HEK293T (cell line): ENCODE measurements around the gene POLR3B.

ENCODE experiments used
- CTCF ChIA-PET: fragments of 350-600 bp; formaldehyde crosslinking; extraction: SDS; loops from one replicate; lab custom pipeline; 2021; ENCODE audit warnings: antibody characterized with exemption, inconsistent platforms; lab: Yijun Ruan, JAX
- POLR2A ChIA-PET: fragments of 350-600 bp; formaldehyde crosslinking; extraction: SDS; loops from one replicate; lab custom pipeline; 2020; ENCODE audit warnings: antibody characterized with exemption, inconsistent platforms; lab: Yijun Ruan, JAX
- DNase-seq: peaks from one replicate; pipeline ENCODE4 v3.0.0; 2012; ENCODE audit warnings: mixed read lengths; ENCODE audit errors: extremely low spot score
- ARNT ChIP-seq: fragments of 450-650 bp; IDR thresholded peaks from 2 replicates; pipeline ENCODE4 v1.6.1; 2017; ENCODE audit warnings: mild to moderate bottlenecking
- BHLHE40 ChIP-seq: fragments of 450-650 bp; IDR thresholded peaks from 2 replicates; pipeline ENCODE4 v1.6.1; 2016; ENCODE audit warnings: mild to moderate bottlenecking, moderate library complexity, borderline replicate concordance
- CTBP1 ChIP-seq: fragments of 450-650 bp; IDR thresholded peaks from 2 replicates; pipeline ENCODE4 v1.6.1; 2016; ENCODE audit warnings: borderline replicate concordance
- ELF4 ChIP-seq: fragments of 450-650 bp; IDR thresholded peaks from 2 replicates; pipeline ENCODE4 v1.6.1; 2017; ENCODE audit warnings: antibody characterized with exemption
- FOXA1 ChIP-seq: fragments of 450-650 bp; IDR thresholded peaks from 2 replicates; pipeline ENCODE4 v1.6.1; 2016; ENCODE audit warnings: mild to moderate bottlenecking
- FOXK2 ChIP-seq: fragments of 450-650 bp; IDR thresholded peaks from 2 replicates; pipeline ENCODE4 v1.6.1; 2016; ENCODE audit warnings: mild to moderate bottlenecking
- FOXM1 ChIP-seq: fragments of 450-650 bp; IDR thresholded peaks from 2 replicates; pipeline ENCODE4 v1.6.1; 2017; ENCODE audit warnings: mild to moderate bottlenecking, borderline replicate concordance
- HDGF ChIP-seq: fragments of 450-650 bp; IDR thresholded peaks from 2 replicates; pipeline ENCODE4 v1.6.1; 2017; ENCODE audit warnings: antibody characterized with exemption, borderline replicate concordance
- L3MBTL2 ChIP-seq: fragments of 450-650 bp; conservative IDR thresholded peaks from 2 replicates; pipeline ENCODE4 v1.6.1; 2016; ENCODE audit warnings: mild to moderate bottlenecking
- LEF1 ChIP-seq: fragments of 450-650 bp; IDR thresholded peaks from 2 replicates; pipeline ENCODE4 v1.6.1; 2017; ENCODE audit warnings: mild to moderate bottlenecking, borderline replicate concordance
- NFRKB ChIP-seq: fragments of 450-650 bp; IDR thresholded peaks from 2 replicates; pipeline ENCODE4 v1.6.1; 2016; ENCODE audit warnings: mild to moderate bottlenecking, moderate library complexity
- SP1 ChIP-seq: fragments of 450-650 bp; IDR thresholded peaks from 2 replicates; pipeline ENCODE4 v1.6.1; 2017
- SUZ12 ChIP-seq: fragments of 450-650 bp; IDR thresholded peaks from 2 replicates; pipeline ENCODE4 v1.6.1; 2016; ENCODE audit warnings: mild to moderate bottlenecking
- TARDBP ChIP-seq: fragments of 450-650 bp; IDR thresholded peaks from 2 replicates; pipeline ENCODE4 v1.6.1; 2016
- ZNF384 ChIP-seq: fragments of 450-650 bp; IDR thresholded peaks from 2 replicates; pipeline ENCODE4 v1.6.1; 2016
- TF ChIP-seq, protein P1 (sequence below): fragments of 450-650 bp; IDR thresholded peaks from 2 replicates; pipeline ENCODE4 v1.6.1; 2016

POLR3B gene

DNA sequence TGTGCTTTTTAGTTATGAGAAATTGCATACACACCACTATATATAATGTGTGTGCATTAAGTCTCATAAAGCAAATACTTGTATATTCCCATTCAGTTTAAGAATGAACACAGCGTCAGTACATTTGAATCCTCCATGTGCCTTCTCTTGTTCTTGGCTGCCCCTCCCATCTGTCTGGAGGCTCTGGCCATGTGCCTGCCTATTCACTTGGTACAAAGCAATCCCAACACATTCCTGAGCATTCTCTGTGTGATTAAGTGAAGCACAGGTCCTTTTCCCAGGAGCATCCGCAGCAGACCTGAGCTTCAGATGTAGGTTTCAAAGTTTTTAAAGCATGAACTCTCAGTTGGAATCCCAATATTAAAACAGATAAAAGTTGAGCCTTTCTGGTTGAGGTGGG lies 58.7 kb downstream of the POLR3B start:
- DNase-seq: no peak
- CTCF ChIA-PET: no interaction called here
- TF ChIP-seq L3MBTL2: no peak
- TF ChIP-seq ELF4: no peak
- no peak for TF ChIP-seq SP1
- TF ChIP-seq FOXK2: no peak
- no peak for TF ChIP-seq CTBP1
- no peak for TF ChIP-seq TARDBP
- TF ChIP-seq ARNT: no peak
- TF ChIP-seq ZNF384: no peak
- POLR2A ChIA-PET: no interaction called here

DNA sequence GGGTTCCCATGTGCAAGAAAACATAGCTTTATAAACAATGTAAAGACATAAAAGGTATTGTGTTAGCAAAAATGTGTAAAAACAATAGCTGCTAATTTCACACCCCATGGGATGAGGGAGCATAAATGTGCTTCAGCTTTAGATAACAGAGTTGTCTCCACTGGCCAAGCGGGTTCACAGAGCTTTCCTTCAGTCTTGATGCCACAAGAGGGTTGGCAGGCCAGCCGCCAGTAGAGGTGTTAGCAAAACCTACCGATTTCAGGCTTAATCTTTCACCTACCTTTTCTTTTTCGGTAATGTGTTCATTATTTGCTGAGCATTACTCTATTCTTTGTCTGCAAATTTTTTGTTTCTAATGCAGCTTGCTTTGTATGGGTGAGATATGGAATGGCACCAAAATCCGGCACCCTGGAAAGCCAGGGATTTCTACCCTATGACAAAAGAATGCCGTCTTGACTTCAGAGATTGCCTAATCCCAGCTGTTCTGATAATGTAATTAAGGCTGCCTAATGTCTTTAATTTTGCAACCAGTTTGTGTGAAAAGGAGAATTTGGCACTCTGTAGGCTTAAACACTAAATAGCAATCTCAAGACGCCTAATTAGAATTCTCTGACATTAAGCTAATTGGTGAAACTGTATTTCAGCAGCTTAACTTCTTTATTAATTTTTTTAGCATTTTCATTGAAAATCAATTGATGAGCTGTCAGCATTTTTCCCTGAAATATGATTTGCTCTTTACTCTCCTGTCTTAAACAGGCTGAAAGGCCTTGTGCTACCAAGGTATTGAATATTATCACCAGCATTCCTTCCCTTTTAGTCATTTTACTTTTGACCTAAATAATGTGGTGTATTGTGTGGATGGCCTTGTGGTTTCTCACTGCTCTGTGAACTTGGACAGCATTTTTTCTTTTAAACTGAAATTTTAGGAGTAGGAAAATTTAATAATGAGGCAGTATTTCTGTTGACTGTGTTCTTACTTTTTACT lies 60.7 kb downstream of the POLR3B start:
- ChIA-PET POLR2A (no interaction called here), CTCF (no interaction called here)
- TF ChIP-seq CTBP1: no peak
- no peak for TF ChIP-seq HDGF
- TF ChIP-seq TARDBP: no peak
- no peak for TF ChIP-seq BHLHE40
- TF ChIP-seq ELF4: no peak
- no peak for TF ChIP-seq SP1
- TF ChIP-seq SUZ12: no peak
- TF ChIP-seq, protein P1, sequence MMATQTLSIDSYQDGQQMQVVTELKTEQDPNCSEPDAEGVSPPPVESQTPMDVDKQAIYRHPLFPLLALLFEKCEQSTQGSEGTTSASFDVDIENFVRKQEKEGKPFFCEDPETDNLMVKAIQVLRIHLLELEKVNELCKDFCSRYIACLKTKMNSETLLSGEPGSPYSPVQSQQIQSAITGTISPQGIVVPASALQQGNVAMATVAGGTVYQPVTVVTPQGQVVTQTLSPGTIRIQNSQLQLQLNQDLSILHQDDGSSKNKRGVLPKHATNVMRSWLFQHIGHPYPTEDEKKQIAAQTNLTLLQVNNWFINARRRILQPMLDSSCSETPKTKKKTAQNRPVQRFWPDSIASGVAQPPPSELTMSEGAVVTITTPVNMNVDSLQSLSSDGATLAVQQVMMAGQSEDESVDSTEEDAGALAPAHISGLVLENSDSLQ: no peak
- no peak for TF ChIP-seq FOXA1
- no peak for TF ChIP-seq NFRKB
- no peak for TF ChIP-seq FOXM1
- no peak for TF ChIP-seq L3MBTL2
- TF ChIP-seq FOXK2: no peak
- no peak for TF ChIP-seq LEF1
- TF ChIP-seq ZNF384: no peak
- no peak for TF ChIP-seq ARNT
- DNase-seq: no peak

- ChIA-PET CTCF (no interaction called here), POLR2A (no interaction called here)
- DNase-seq: no peak
- no peak for TF ChIP-seq HDGF
Observed at GRCh38 chr12:106418970-106419369, 61.4 kb downstream of the POLR3B start.

DNA sequence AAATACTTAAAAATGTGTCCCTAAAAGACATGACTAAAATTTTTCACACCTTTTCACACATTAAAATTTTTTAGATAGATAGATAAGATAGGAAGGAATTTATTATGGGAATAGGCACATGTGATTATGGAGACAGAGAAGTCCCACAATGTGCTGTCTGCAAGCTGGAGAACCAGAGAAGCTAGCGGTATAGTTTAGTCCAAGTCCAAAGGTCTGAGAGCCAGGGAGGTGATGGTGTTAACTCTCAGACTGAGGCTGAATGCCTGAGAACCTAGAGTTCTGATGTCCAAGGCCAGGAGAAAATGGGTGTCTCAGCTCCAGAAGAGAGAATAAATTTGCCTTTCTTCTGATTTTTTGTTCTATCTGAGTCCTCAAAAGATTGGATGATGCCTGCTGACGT lies 65.7 kb downstream of the POLR3B start:
- DNase-seq: no peak
- ChIA-PET CTCF (no interaction called here), POLR2A (no interaction called here)
- TF ChIP-seq NFRKB (no peak), L3MBTL2 (no peak)

GRCh38 chr12:106425061-106425702 lies 67.6 kb downstream of the POLR3B start:
- TF ChIP-seq CTBP1 (no peak), SP1 (no peak), TARDBP (no peak), LEF1 (no peak), ARNT (no peak), HDGF (no peak), BHLHE40 (no peak), FOXM1 (no peak), FOXK2 (no peak), NFRKB (no peak), L3MBTL2 (no peak)
- TF ChIP-seq, protein P1: no peak
- CTCF ChIA-PET: interaction anchor here (0.6 kb wide), 2 partner anchors 53 to 719 kb away, joined by 3 read pairs; no protein-coding TSS in a partner anchor
- POLR2A ChIA-PET: no interaction called here
- no peak for DNase-seq

GRCh38 chr12:106427917-106428316 lies 70.4 kb downstream of the POLR3B start:
- ChIA-PET CTCF (no interaction called here), POLR2A (no interaction called here)
- no peak for DNase-seq
- TF ChIP-seq FOXA1 (no peak), ARNT (no peak), SP1 (no peak), ELF4 (no peak), BHLHE40 (no peak), TARDBP (no peak), HDGF (no peak), FOXM1 (no peak), FOXK2 (no peak), SUZ12 (no peak)

GRCh38 chr12:106428384-106428783 lies 70.8 kb downstream of the POLR3B start:
- TF ChIP-seq HDGF: no peak
- no peak for TF ChIP-seq L3MBTL2
- TF ChIP-seq CTBP1: no peak
- no peak for TF ChIP-seq SUZ12
- no peak for TF ChIP-seq LEF1
- TF ChIP-seq FOXK2: no peak
- TF ChIP-seq NFRKB: no peak
- DNase-seq: no peak
- POLR2A ChIA-PET: no interaction called here
- CTCF ChIA-PET: no interaction called here
